Measurements from ENCODE around the gene RAB24. TPM values are rescaled to one million over a fixed set of nuclear protein-coding genes. Genes with fewer than 3 reads are reported as not detected.
"Not testable (repeated sequence)": the region's sequence is repeated elsewhere in the genome, so short reads cannot be mapped to it uniquely, and the experiment has no call there.

RAB24 gene
- total RNA-seq, 1 donor from 2014 or later, result 42.2 TPM

- intact Hi-C loops (cut with micrococcal nuclease), result loop anchor here (1.0 to 5.0 kb wide), 6 partner anchors 165 to 937 kb away; partner anchors contain the start of genes FAM193B, KIAA1191, RNF44 and ZNF346
Measured at GRCh38 chr5:177299697-177300096, 3.8 kb downstream of the RAB24 start.

- intact Hi-C loops (cut with micrococcal nuclease), result no loop called here
Measured at GRCh38 chr5:177297922-177298321, 5.6 kb downstream of the RAB24 start.

DNA sequence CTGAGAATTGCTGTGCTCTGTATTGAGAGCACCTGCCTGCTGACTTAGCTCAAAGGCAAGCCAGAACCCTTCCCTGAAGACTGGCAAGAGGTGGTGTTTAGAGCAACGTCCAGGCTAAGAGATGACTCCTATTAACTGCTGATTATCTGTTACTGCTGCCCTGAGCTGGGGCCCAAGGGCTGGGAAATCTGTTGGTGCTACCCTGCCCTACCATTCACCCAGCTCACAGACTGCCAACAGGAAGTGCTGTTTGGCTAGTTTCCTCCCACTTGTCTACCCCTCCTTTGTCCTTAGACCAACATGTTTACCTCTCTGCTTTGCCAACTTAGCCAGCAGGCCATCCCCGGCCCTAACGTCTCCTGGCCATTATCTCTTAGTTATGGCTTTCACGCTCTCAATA lies 6.9 kb downstream of the RAB24 start:
- intact Hi-C loops (cut with micrococcal nuclease), result no loop called here

GRCh38 chr5:177295924-177296323 lies 7.6 kb downstream of the RAB24 start:
- intact Hi-C loops (cut with micrococcal nuclease), result no loop called here

GRCh38 chr5:177294632-177295031 lies 8.9 kb downstream of the RAB24 start:
- intact Hi-C loops (cut with micrococcal nuclease), result no loop called here

DNA sequence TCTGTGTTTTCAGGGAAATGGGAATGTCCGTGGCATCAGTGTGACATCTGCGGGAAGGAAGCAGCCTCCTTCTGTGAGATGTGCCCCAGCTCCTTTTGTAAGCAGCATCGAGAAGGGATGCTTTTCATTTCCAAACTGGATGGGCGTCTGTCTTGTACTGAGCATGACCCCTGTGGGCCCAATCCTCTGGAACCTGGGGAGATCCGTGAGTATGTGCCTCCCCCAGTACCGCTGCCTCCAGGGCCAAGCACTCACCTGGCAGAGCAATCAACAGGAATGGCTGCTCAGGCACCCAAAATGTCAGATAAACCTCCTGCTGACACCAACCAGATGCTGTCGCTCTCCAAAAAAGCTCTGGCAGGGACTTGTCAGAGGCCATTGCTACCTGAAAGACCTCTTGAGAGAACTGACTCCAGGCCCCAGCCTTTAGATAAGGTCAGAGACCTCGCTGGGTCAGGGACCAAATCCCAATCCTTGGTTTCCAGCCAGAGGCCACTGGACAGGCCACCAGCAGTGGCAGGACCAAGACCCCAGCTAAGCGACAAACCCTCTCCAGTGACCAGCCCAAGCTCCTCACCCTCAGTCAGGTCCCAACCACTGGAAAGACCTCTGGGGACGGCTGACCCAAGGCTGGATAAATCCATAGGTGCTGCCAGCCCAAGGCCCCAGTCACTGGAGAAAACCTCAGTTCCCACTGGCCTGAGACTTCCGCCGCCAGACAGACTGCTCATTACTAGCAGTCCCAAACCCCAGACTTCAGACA lies 9.5 kb downstream of the RAB24 start:
- intact Hi-C loops (cut with micrococcal nuclease), result no loop called here

- intact Hi-C loops (cut with micrococcal nuclease), result no loop called here
Measured at GRCh38 chr5:177291735-177292134, 11.8 kb downstream of the RAB24 start.

DNA sequence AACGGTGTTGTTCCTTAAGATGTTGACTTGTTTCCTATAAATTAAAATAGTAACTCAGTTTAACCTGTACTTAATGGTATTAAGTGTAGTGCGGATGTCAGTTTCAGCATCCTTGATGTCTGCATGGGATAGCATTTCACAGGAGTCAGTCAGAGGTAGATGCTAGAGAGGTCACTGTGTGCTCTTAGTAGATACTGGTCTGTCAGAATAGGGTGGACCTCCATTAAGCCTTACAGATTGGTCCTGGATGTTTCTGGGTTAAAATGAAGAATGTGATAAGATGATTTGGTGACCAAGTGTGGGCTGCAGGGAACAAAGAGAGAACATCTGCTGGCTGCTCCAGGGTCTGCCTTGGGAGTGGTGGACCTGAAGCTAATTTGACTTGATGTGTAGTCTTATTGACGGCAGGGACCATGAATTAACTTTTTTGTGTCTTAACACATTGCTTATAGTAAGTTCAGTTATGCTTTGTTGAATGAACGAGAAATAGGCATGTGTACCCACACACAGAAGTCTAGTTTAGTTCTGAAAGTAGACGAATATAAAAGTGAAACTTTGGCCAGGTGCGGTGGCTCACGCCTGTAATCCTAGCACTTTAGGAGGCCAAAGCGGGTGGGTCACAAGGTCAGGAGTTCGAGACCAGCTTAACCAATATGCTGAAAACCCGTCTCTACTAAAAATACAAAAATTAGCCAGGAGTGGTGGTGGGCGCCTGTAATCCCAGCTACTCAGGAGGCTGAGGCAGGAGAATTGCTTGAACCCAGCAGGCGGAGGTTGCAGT lies 12.5 kb downstream of the RAB24 start:
- intact Hi-C loops (cut with micrococcal nuclease), result no loop called here

GRCh38 chr5:177288191-177288590 lies 15.3 kb downstream of the RAB24 start:
- intact Hi-C loops (cut with micrococcal nuclease), result loop anchor here (5.0 kb wide), 1 partner anchor 176 kb away; no protein-coding TSS in a partner anchor

DNA sequence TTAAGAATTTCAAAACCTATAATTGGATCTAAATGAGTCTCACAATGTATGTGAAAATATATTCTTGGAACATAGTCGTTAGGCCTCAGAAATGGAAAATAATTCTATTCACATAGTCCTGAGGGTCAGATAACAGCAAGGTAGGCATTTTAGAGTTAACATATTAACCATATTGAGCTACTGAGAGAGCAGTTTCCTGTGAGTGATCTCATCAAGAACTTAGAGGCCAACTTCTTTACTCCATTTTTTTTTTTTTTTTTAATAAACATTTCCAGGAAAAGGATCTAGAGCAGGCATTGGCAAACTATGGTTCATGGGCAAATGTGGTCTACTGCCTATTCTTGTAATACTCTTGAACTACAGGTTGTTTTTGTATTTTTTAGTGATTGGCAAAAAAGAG lies 26.6 kb downstream of the RAB24 start:
- intact Hi-C loops (cut with micrococcal nuclease), result no loop called here

GRCh38 chr5:177275883-177276282 lies 27.6 kb downstream of the RAB24 start:
- intact Hi-C loops (cut with micrococcal nuclease), result no loop called here

DNA sequence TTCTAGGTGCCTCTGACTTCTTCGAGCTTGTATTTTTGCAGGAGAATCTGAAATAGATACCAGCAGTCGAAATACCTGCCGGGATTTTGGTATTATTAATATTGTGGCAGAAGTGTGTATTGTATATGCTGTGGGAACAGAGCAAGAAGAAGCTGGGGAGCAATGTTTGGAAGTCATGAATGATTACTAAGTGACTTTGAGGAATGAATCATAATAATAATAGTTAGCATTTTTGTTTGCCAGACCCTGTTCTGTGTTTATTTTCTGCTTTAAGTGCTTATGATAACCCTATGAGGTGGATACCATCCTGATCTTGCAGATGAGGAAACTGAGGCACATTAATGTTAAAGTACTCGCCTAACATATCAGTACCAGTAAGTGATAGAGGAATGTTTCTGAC lies 32.4 kb downstream of the RAB24 start:
- intact Hi-C loops (cut with micrococcal nuclease), result no loop called here

GRCh38 chr5:177270653-177271052 lies 32.9 kb downstream of the RAB24 start:
- intact Hi-C loops (cut with micrococcal nuclease), result no loop called here

- intact Hi-C loops (cut with micrococcal nuclease), result no loop called here
Measured at GRCh38 chr5:177269976-177270375, 33.5 kb downstream of the RAB24 start.

DNA sequence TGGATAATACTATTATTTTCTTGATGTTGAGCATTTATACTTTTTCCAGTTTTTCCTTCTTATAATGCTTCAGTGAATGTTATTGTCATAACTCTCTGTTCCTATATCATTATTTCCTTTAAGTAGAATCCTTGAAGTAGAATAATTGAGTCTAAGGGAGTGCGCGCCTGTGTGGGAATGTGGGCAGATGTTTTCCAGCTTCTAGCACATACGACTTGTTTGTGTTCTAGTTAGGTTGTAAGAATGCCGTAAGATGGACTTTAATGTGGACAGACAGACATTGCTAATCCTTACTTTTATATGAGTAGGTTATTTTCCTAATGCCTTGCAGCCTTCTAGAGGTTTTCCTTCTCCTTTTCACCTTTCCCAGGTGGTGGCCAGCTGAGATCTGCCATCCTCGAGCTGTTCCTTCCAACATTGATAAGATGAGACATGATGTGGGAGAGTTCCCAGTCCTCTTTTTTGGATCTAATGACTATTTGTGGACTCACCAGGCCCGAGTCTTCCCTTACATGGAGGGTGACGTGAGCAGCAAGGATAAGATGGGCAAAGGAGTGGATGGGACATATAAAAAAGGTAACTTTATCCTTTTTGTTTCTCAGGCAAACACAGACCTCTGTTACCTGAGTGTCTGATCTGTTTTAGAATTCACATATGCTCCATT lies 34.2 kb downstream of the RAB24 start:
- intact Hi-C loops (cut with micrococcal nuclease), result no loop called here

DNA sequence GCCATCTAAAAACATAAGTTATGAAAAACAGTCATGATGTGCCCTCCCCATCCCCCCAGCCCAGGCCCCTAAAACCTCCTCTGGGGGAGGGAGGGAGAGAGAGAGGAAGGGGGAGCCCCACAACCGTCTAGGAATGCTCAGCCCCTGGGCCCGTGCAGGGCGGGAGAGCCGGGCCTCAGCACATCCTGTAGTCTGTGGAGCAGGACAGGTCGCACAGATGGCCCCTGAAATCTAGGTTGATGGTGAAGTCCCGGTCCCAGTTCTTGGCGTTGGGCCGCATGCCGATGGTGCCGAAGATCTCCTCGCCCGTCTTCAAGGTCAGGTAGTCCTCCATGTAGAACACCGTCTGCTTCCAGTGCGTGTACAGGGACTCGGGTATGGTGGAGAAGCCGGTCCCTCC lies 38.1 kb downstream of the RAB24 start:
- intact Hi-C loops (cut with micrococcal nuclease), result no loop called here

- intact Hi-C loops (cut with micrococcal nuclease), result no loop called here
Measured at GRCh38 chr5:177264178-177264577, 39.3 kb downstream of the RAB24 start.

GRCh38 chr5:177261510-177261909 lies 42.0 kb downstream of the RAB24 start:
- intact Hi-C loops (cut with micrococcal nuclease), result no loop called here

DNA sequence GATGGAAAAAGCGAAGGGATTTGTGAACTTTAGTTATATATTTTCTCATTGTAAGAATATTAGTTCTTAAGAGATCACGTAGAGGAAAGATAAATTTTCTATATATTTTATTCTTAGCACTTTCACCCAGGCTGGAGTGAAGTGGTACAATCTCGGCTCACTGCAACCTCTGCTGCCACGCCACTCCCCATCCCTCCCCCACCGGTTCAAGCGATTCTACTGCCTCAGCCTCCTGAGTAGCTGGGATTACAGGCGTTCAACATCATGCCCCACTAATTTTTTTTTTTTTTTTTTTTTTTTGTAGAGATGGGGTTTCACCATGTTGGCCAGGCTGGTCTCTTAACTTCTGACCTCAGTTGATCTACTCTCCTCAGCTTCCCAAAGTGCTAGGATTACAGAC lies 42.6 kb downstream of the RAB24 start:
- intact Hi-C loops (cut with micrococcal nuclease), result no loop called here

DNA sequence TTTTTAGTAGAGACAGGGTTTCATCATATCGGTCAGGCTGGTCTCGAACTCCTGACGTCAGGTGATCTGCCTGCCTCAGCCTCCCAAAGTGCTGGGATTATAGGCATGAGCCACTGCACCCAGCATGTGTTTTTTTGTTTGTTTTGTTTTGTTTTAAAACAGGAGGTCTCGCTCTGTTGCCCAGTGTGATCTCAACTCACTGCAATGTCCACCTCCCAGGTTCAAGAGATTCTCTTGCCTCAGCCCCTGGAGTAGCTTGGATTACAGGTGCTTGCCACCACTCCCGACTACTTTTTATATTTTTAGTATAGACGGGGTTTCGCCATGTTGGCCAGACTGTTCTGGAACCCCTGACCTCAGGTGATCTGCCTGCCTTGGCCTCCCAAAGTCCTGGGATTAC lies 44.8 kb downstream of the RAB24 start:
- intact Hi-C loops (cut with micrococcal nuclease), result not testable (repeated sequence)

- intact Hi-C loops (cut with micrococcal nuclease), result loop anchor here (1.0 kb wide), 1 partner anchor 142 kb away; no protein-coding TSS in a partner anchor
Measured at GRCh38 chr5:177256296-177256695, 47.2 kb downstream of the RAB24 start.

DNA sequence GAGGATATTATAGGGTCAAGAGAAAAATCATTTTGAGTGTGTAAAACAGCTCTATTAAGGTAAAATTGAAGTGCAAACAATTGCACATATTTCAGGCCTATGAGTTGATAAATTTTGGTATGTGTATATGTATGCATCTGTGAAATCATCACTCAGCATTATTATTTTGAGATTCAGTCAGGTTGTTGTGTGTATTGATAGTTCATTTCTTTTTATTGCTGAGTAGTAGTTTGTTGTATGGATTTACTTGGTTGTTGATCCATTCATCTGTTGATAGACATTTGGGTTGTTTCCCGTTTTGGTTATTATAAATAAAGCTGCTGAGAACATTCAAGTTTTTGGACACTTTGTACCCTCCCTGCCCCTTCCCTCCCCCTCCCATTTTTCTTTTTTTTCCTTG lies 50.3 kb downstream of the RAB24 start:
- intact Hi-C loops (cut with micrococcal nuclease), result no loop called here
